Measurements from ENCODE around the gene INTS3. TPM values are rescaled to one million over a fixed set of nuclear protein-coding genes. Genes with fewer than 3 reads are reported as not detected.
A peak's percentile ranks its signal among the peaks of the same experiment; 100 is the strongest.

The INTS3 gene
- total and polyA plus RNA-seq, 2 donors (not counting 1 experiment from before 2014, with no cell fraction given) = 31.4 to 37.3 TPM

DNA sequence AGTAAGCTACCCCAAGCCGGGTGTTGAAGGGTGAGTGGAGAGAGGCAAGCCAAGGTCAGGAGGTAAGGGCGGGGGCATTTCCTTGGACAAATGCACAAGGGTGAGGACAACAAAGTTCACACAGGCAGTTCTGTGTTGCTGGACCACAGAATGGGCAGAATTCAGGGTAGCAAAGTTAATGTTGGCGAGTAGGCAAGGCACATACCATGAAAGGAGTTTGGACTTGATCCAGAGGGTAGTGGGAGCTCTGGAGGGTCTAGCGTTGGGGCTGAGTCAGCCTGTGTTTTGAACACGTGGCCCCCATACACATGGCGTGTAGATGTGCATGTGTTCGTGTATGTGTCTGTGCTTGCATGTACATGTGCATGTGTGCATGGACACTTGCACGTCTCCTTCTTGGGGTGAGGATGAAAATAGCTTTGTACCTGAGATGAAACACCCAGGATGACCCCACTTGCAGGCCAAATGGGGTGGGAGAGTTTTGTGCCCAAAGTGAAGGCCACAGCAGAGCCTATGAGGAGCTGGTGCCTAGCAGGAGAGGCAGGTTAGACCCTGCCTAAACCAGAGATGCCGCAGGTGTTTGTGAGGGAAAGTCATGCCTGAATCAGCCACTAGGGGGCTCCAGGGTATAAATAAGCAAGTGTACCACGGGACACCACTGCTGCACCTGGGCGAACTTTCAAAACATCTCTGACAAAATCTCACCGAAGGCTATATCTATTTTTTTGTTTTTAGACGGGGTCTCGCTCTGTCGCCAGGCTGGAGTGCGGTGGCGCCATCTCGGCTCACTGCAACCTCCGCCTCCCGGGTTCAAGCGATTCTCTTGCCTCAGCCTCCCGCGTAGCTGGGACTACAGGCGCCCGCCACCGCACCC is 69.2 kb downstream of the INTS3 start:
- peak; percentile 42 to 71 for DNase-seq (ENCODE audit: low read depth in 2 of 2)

GRCh38 chr1:153798468-153798780 is 70.6 kb downstream of the INTS3 start:
- Histone ChIP-seq H3K27ac (ENCODE audit: insufficient read depth, low read length) (no peak overlapping the region), H3K27me3 (ENCODE audit: control insufficient read depth, insufficient read depth, low read length) (no peaks in the 10 kb centered on the region), H3K79me2 (ENCODE audit: control insufficient read depth, insufficient read depth, low read length) (no peaks in the 10 kb centered on the region), H3K4me2 (ENCODE audit: extremely low read depth, insufficient read depth, low read length) (no peak overlapping the region), H3K4me3 (replicated peaks in 1 of 4; ENCODE audit: control extremely low read depth in 1 of 4, insufficient read depth in 1 of 4, low read depth in 3 of 4, low read length in 4 of 4) (no peak overlapping the region), H2AFZ (ENCODE audit: low read length) (no peak overlapping the region), H4K20me1 (ENCODE audit: control insufficient read depth, extremely low read depth, insufficient read depth, low read length) (no peaks in the 10 kb centered on the region), H3K9ac (ENCODE audit: insufficient read depth, low read length) (no peak overlapping the region), H3K4me1 (ENCODE audit: control insufficient read depth, extremely low read depth, insufficient read depth, low read length) (no peaks in the 10 kb centered on the region), H3K9me3 (ENCODE audit: control insufficient read depth, insufficient read depth, low read depth, low read length) (no peaks in the 10 kb centered on the region), H3K36me3 (ENCODE audit: control insufficient read depth, insufficient read depth, low read length) (no peaks in the 10 kb centered on the region)
- DNase-seq (ENCODE audit: low read depth in 2 of 2) = no peak
- TF ChIP-seq EZH2 (IDR thresholded peaks at IDR 0.05; ENCODE audit: low read length, missing control alignments) (no peak), CTCF (conservative IDR thresholded peaks at IDR 0.05 in 1 of 2, IDR thresholded peaks at IDR 0.05 in 1 of 2; ENCODE audit: low read depth in 1 of 2, low read length in 2 of 2) (no peak)

More for the DNA sequence above, 69.2 kb downstream of the INTS3 start:
- Histone ChIP-seq H4K20me1 (ENCODE audit: control insufficient read depth, extremely low read depth, insufficient read depth, low read length) (no peaks in the 10 kb centered on the region), H3K9me3 (ENCODE audit: control insufficient read depth, insufficient read depth, low read depth, low read length) (no peaks in the 10 kb centered on the region), H2AFZ (ENCODE audit: low read length) (no peak overlapping the region), H3K4me2 (ENCODE audit: extremely low read depth, insufficient read depth, low read length) (no peak overlapping the region), H3K27me3 (ENCODE audit: control insufficient read depth, insufficient read depth, low read length) (no peaks in the 10 kb centered on the region), H3K9ac (ENCODE audit: insufficient read depth, low read length) (no peak overlapping the region), H3K4me1 (ENCODE audit: control insufficient read depth, extremely low read depth, insufficient read depth, low read length) (no peaks in the 10 kb centered on the region), H3K36me3 (ENCODE audit: control insufficient read depth, insufficient read depth, low read length) (no peaks in the 10 kb centered on the region), H3K4me3 (replicated peaks in 1 of 4; ENCODE audit: control extremely low read depth in 1 of 4, insufficient read depth in 1 of 4, low read depth in 3 of 4, low read length in 4 of 4) (no peak overlapping the region), H3K79me2 (ENCODE audit: control insufficient read depth, insufficient read depth, low read length) (no peaks in the 10 kb centered on the region), H3K27ac (ENCODE audit: insufficient read depth, low read length) (no peak overlapping the region)
- peak; percentile 75 to 83 for TF ChIP-seq CTCF (conservative IDR thresholded peaks at IDR 0.05 in 1 of 2, IDR thresholded peaks at IDR 0.05 in 1 of 2; ENCODE audit: low read depth in 1 of 2, low read length in 2 of 2)
- TF ChIP-seq EZH2 (IDR thresholded peaks at IDR 0.05; ENCODE audit: low read length, missing control alignments) = no peak

DNA sequence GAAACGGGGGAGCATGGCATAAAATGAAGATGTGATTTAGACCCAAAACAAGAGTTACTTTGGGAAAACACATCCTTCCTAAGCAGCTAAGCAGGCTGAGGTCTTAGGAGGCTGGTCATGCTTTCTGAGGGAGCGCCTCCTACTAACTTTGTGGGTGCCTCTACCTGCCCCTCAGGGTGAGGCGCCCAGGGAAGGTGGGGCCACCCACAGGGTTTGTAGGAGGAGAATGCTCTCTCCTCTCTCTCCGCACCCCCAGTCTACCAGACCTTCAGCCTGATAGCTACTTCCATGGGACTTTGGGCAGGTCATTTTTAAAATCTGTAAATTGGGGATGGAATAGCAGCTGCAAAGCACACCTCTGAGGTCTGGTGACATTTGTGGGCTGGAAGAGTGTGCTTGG is 71.2 kb downstream of the INTS3 start:
- no peak overlapping the region for H3K4me3 ChIP-seq (replicated peaks in 1 of 4; ENCODE audit: control extremely low read depth in 1 of 4, insufficient read depth in 1 of 4, low read depth in 3 of 4, low read length in 4 of 4)
- no peak overlapping the region for H3K27ac ChIP-seq (ENCODE audit: insufficient read depth, low read length)
- DNase-seq (ENCODE audit: low read depth in 2 of 2) = no peak
- H3K9ac ChIP-seq (ENCODE audit: insufficient read depth, low read length) = no peak overlapping the region
- no peaks in the 10 kb centered on the region for H3K79me2 ChIP-seq (ENCODE audit: control insufficient read depth, insufficient read depth, low read length)
- no peaks in the 10 kb centered on the region for H3K9me3 ChIP-seq (ENCODE audit: control insufficient read depth, insufficient read depth, low read depth, low read length)
- H2AFZ ChIP-seq (ENCODE audit: low read length) = no peak overlapping the region
- H3K36me3 ChIP-seq (ENCODE audit: control insufficient read depth, insufficient read depth, low read length) = no peaks in the 10 kb centered on the region
- no peaks in the 10 kb centered on the region for H3K27me3 ChIP-seq (ENCODE audit: control insufficient read depth, insufficient read depth, low read length)
- TF ChIP-seq EZH2 (IDR thresholded peaks at IDR 0.05; ENCODE audit: low read length, missing control alignments) = no peak
- no peak for TF ChIP-seq CTCF (conservative IDR thresholded peaks at IDR 0.05 in 1 of 2, IDR thresholded peaks at IDR 0.05 in 1 of 2; ENCODE audit: low read depth in 1 of 2, low read length in 2 of 2)
- no peak overlapping the region for H3K4me2 ChIP-seq (ENCODE audit: extremely low read depth, insufficient read depth, low read length)
- no peaks in the 10 kb centered on the region for H3K4me1 ChIP-seq (ENCODE audit: control insufficient read depth, extremely low read depth, insufficient read depth, low read length)
- H4K20me1 ChIP-seq (ENCODE audit: control insufficient read depth, extremely low read depth, insufficient read depth, low read length) = no peaks in the 10 kb centered on the region
